HG02973 (cell line): ENCODE data around the gene BOD1.

ENCODE experiments used
- ATAC-seq: cut with Tn5 transposase; IDR thresholded peaks from one replicate; pipeline ENCODE4 v1.9.1; 2021; ENCODE audit warnings: moderate library complexity; ENCODE audit not compliant: unreplicated experiment

The BOD1 gene

GRCh38 chr5:173578947-173579615, 37.4 kb downstream of the BOD1 start:
- no peak for ATAC-seq

GRCh38 chr5:173577817-173578216, 38.6 kb downstream of the BOD1 start:
- ATAC-seq = no peak

- no peak for ATAC-seq
Measured at GRCh38 chr5:173577166-173577565, 39.3 kb downstream of the BOD1 start.

- ATAC-seq = no peak
Measured at GRCh38 chr5:173575985-173576384, 40.5 kb downstream of the BOD1 start.

- no peak for ATAC-seq
Measured at GRCh38 chr5:173574983-173575382, 41.5 kb downstream of the BOD1 start.

- peak; percentile 62 for ATAC-seq
Measured at GRCh38 chr5:173573126-173573960, 43.1 kb downstream of the BOD1 start.

- no peak for ATAC-seq
Measured at GRCh38 chr5:173572431-173573125, 43.9 kb downstream of the BOD1 start.

GRCh38 chr5:173570321-173571090, 45.9 kb downstream of the BOD1 start:
- no peak for ATAC-seq

- ATAC-seq = no peak
Measured at GRCh38 chr5:173568703-173569102, 47.7 kb downstream of the BOD1 start.

GRCh38 chr5:173568128-173568527, 48.3 kb downstream of the BOD1 start:
- ATAC-seq = no peak

- no peak for ATAC-seq
Measured at GRCh38 chr5:173567548-173567947, 48.9 kb downstream of the BOD1 start.

GRCh38 chr5:173565491-173566072, 50.9 kb downstream of the BOD1 start:
- no peak for ATAC-seq

- ATAC-seq = no peak
Measured at GRCh38 chr5:173564106-173564505, 52.3 kb downstream of the BOD1 start.

GRCh38 chr5:173563246-173563645, 53.2 kb downstream of the BOD1 start:
- ATAC-seq = no peak

GRCh38 chr5:173562451-173562850, 54.0 kb downstream of the BOD1 start:
- ATAC-seq = no peak
